ENCODE data around the gene HOMER3. TPM values are rescaled to one million over a fixed set of nuclear protein-coding genes. Genes with fewer than 3 reads are reported as not detected.

The HOMER3 gene
- total RNA-seq, 1 donor from 2014 or later: 28.2 TPM

DNA sequence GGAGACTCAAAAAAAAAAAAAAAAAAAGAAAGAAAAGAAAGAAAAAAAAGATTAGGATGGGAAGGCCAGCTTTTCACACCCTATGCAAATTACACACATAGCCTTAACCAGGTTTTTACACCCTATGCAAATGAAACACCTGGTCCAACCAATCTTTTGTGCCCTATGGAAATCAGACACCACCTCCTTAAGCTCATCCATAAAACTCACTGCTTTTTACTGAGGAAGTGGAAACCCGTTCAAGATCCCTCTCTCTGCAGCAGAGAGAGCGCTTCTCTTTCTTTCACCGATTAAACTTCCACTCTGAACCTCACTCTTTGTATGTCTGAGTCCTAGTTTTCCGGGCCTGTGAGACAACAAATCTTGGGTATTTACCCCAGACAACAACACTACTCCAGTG, 25.3 kb upstream of the HOMER3 start:
- no peak for DNase-seq (ENCODE audit: low spot score)
- Histone ChIP-seq H3K4me2 (no peak overlapping the region), H3K27me3 (peaks cover 7% of the 10 kb centered on the region), H3K79me2 (ENCODE audit: low read depth) (no peaks in the 10 kb centered on the region), H3K4me1 (no peaks in the 10 kb centered on the region), H3K36me3 (no peaks in the 10 kb centered on the region), H3K27ac (no peak overlapping the region), H3F3A (ENCODE audit: low read depth) (peaks cover 14% of the 10 kb centered on the region), H3K9ac (no peak overlapping the region), H3K9me3 (ENCODE audit: low read depth) (no peaks in the 10 kb centered on the region), H2AFZ (replicated peaks) (no peak overlapping the region), H4K20me1 (ENCODE audit: low read depth) (no peaks in the 10 kb centered on the region), H3K4me3 (no peak overlapping the region)
- Mint-ChIP-seq H3K36me3 (no peaks in the 10 kb centered on the region), H3K27me3 (ENCODE audit: insufficient read depth, low read depth) (peaks cover 8% of the 10 kb centered on the region), H3K4me3 (no peak overlapping the region), H3K27ac (no peak overlapping the region), H3K9me3 (no peaks in the 10 kb centered on the region), H3K4me1 (peaks cover 15% of the 10 kb centered on the region)
- TF ChIP-seq EZH2phosphoT487 (IDR thresholded peaks at IDR 0.05) (no peak), EZH2 (IDR thresholded peaks at IDR 0.05) (no peak)
- TF ChIP-seq, protein P1, sequence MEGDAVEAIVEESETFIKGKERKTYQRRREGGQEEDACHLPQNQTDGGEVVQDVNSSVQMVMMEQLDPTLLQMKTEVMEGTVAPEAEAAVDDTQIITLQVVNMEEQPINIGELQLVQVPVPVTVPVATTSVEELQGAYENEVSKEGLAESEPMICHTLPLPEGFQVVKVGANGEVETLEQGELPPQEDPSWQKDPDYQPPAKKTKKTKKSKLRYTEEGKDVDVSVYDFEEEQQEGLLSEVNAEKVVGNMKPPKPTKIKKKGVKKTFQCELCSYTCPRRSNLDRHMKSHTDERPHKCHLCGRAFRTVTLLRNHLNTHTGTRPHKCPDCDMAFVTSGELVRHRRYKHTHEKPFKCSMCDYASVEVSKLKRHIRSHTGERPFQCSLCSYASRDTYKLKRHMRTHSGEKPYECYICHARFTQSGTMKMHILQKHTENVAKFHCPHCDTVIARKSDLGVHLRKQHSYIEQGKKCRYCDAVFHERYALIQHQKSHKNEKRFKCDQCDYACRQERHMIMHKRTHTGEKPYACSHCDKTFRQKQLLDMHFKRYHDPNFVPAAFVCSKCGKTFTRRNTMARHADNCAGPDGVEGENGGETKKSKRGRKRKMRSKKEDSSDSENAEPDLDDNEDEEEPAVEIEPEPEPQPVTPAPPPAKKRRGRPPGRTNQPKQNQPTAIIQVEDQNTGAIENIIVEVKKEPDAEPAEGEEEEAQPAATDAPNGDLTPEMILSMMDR (IDR thresholded peaks at IDR 0.05): no peak

DNA sequence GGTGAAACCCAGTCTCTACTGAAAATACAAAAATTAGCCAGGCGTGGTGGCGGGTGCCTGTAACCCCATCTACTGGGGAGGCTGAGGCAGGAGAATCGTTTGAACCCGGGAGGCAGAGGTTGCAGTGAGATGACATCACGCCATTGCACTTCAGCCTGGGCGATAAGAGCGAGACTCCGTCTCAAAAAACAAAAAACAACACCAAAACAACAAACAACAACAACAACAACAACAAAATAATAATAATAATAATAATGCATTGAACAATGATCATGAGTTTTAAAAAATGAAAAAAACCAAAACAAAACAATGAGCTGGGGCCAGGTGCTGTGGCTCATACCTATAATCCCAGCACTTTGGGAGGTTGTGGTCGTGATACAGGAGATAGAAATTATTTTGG, 23.1 kb upstream of the HOMER3 start:
- Histone ChIP-seq H3K36me3 (no peaks in the 10 kb centered on the region), H3K79me2 (ENCODE audit: low read depth) (no peaks in the 10 kb centered on the region), H3K4me1 (no peaks in the 10 kb centered on the region), H3K9ac (no peak overlapping the region), H3K9me3 (ENCODE audit: low read depth) (no peaks in the 10 kb centered on the region), H4K20me1 (ENCODE audit: low read depth) (no peaks in the 10 kb centered on the region), H3K27me3 (peaks cover 7% of the 10 kb centered on the region), H3K4me3 (no peak overlapping the region), H2AFZ (replicated peaks) (no peak overlapping the region), H3K27ac (no peak overlapping the region), H3K4me2 (no peak overlapping the region), H3F3A (ENCODE audit: low read depth) (peaks cover 16% of the 10 kb centered on the region)
- H3K36me3 Mint-ChIP-seq: no peaks in the 10 kb centered on the region
- no peak overlapping the region for H3K27ac Mint-ChIP-seq
- DNase-seq (ENCODE audit: low spot score): no peak
- no peak overlapping the region for H3K4me3 Mint-ChIP-seq
- H3K9me3 Mint-ChIP-seq: no peaks in the 10 kb centered on the region
- peaks cover 8% of the 10 kb centered on the region for H3K27me3 Mint-ChIP-seq (ENCODE audit: insufficient read depth, low read depth)
- H3K4me1 Mint-ChIP-seq: peaks cover 17% of the 10 kb centered on the region
- TF ChIP-seq, protein P1 (IDR thresholded peaks at IDR 0.05): no peak
- TF ChIP-seq EZH2phosphoT487 (IDR thresholded peaks at IDR 0.05) (no peak), EZH2 (IDR thresholded peaks at IDR 0.05) (no peak)

DNA sequence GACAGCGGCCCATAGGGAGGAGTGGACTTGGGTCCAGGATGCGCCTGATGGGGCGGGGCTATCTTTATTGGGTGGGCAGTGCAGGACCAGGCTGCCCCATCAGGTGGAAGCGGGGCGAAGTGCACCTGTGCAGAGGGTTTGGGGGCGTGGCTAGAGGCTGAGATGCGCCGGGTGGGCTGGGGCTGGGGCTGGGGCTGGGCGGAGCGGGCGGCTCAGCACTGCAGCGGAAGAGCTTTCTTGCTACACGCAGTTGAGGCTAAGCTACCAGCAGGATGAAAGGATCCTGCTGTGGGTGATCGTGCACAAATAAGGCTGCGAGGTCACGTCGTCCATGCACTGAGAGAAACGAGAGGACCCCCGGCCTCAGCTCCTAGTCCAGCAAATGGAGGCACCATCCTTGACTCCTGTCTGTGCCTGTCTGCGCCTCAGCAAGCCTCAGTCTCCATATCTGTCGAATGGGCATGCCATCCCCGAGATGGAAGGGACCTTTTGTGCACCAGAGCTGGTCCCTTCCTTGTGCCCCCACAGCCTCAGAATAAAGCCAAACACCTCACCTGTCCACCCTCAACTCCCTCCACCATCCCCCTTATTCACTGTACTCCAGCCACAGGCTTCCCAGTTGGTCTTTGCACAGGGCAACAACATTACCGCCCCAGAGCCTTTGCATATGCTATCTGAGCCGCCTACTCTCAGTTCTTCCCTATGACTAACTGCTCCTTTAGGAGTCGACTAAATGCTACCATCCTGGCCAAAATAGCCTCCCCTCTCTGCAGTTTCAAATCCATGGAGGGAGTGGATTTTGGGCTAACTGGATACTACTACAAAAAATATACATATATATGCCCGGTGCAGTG, 21.0 kb upstream of the HOMER3 start:
- Histone ChIP-seq H3K36me3 (no peaks in the 10 kb centered on the region), H3K9ac (no peak overlapping the region), H3F3A (ENCODE audit: low read depth) (peaks cover 16% of the 10 kb centered on the region), H3K4me2 (peak overlapping the region; percentile 58), H3K27ac (no peak overlapping the region), H2AFZ (replicated peaks) (no peak overlapping the region), H3K79me2 (ENCODE audit: low read depth) (no peaks in the 10 kb centered on the region), H3K27me3 (peaks cover 7% of the 10 kb centered on the region), H3K9me3 (ENCODE audit: low read depth) (no peaks in the 10 kb centered on the region), H4K20me1 (ENCODE audit: low read depth) (no peaks in the 10 kb centered on the region), H3K4me3 (peak overlapping the region; percentile 6), H3K4me1 (no peaks in the 10 kb centered on the region)
- DNase-seq (ENCODE audit: low spot score): peak; percentile 85
- TF ChIP-seq, protein P1 (IDR thresholded peaks at IDR 0.05): peak; percentile 9
- no peak for TF ChIP-seq EZH2phosphoT487 (IDR thresholded peaks at IDR 0.05)
- Mint-ChIP-seq H3K9me3 (no peaks in the 10 kb centered on the region), H3K4me3 (peak overlapping the region; percentile 41), H3K4me1 (peaks cover 17% of the 10 kb centered on the region), H3K36me3 (no peaks in the 10 kb centered on the region), H3K27ac (peak overlapping the region; percentile 19), H3K27me3 (ENCODE audit: insufficient read depth, low read depth) (peaks cover 8% of the 10 kb centered on the region)
